Measurements from ENCODE around the gene STK24.

The STK24 gene

GRCh38 chr13:98506322-98506721 lies 70.6 kb downstream of the STK24 start:
- no peak for TF ChIP-seq CTCF (IDR thresholded peaks at IDR 0.05; ENCODE audit: insufficient read depth, low read length, poor library complexity, severe bottlenecking)
- TF ChIP-seq EZH2phosphoT487 (conservative IDR thresholded peaks at IDR 0.05; ENCODE audit: low read length) = no peak
- Histone ChIP-seq H3K9ac (ENCODE audit: low read length) (no peak overlapping the region), H3K36me3 (ENCODE audit: low read length) (no peaks in the 10 kb centered on the region), H3F3A (ENCODE audit: insufficient read depth) (no peaks in the 10 kb centered on the region), H3K9me3 (ENCODE audit: insufficient read depth, low read length) (no peaks in the 10 kb centered on the region), H3K9me2 (replicated peaks; ENCODE audit: insufficient read depth, low read length) (no peaks in the 10 kb centered on the region), H4K20me1 (ENCODE audit: low read depth, low read length) (peaks cover 13% of the 10 kb centered on the region; the same call in 1 of the 2 replicates), H2AFZ (ENCODE audit: low read depth, low read length, severe bottlenecking) (no peak overlapping the region), H3K4me2 (ENCODE audit: low read depth, low read length, poor library complexity, severe bottlenecking) (no peak overlapping the region), H3K4me3 (ENCODE audit: insufficient read depth, low read length, poor library complexity, severe bottlenecking) (no peak overlapping the region), H3K27ac (ENCODE audit: low read depth, low read length) (no peak overlapping the region), H3K79me2 (ENCODE audit: insufficient read depth, low read length) (peaks cover 53% of the 10 kb centered on the region), H3K27me3 (ENCODE audit: low read length) (no peaks in the 10 kb centered on the region)

GRCh38 chr13:98505217-98505616 lies 71.7 kb downstream of the STK24 start:
- Histone ChIP-seq H3K36me3 (ENCODE audit: low read length) (no peaks in the 10 kb centered on the region), H3K79me2 (ENCODE audit: insufficient read depth, low read length) (peaks cover 49% of the 10 kb centered on the region), H4K20me1 (ENCODE audit: low read depth, low read length) (peaks cover 3% of the 10 kb centered on the region; the same call in 1 of the 2 replicates), H3K27ac (ENCODE audit: low read depth, low read length) (no peak overlapping the region), H3K9me3 (ENCODE audit: insufficient read depth, low read length) (no peaks in the 10 kb centered on the region), H3F3A (ENCODE audit: insufficient read depth) (no peaks in the 10 kb centered on the region), H3K27me3 (ENCODE audit: low read length) (no peaks in the 10 kb centered on the region), H3K9ac (ENCODE audit: low read length) (no peak overlapping the region), H3K4me2 (ENCODE audit: low read depth, low read length, poor library complexity, severe bottlenecking) (no peak overlapping the region), H2AFZ (ENCODE audit: low read depth, low read length, severe bottlenecking) (no peak overlapping the region), H3K4me3 (ENCODE audit: insufficient read depth, low read length, poor library complexity, severe bottlenecking) (no peak overlapping the region), H3K9me2 (replicated peaks; ENCODE audit: insufficient read depth, low read length) (no peaks in the 10 kb centered on the region)
- TF ChIP-seq CTCF (IDR thresholded peaks at IDR 0.05; ENCODE audit: insufficient read depth, low read length, poor library complexity, severe bottlenecking) (no peak), EZH2phosphoT487 (conservative IDR thresholded peaks at IDR 0.05; ENCODE audit: low read length) (no peak)

- Histone ChIP-seq H3K4me3 (ENCODE audit: insufficient read depth, low read length, poor library complexity, severe bottlenecking) (no peak overlapping the region), H3K79me2 (ENCODE audit: insufficient read depth, low read length) (peaks cover 44% of the 10 kb centered on the region), H3K9me3 (ENCODE audit: insufficient read depth, low read length) (no peaks in the 10 kb centered on the region), H3K27ac (ENCODE audit: low read depth, low read length) (no peak overlapping the region), H3K36me3 (ENCODE audit: low read length) (no peaks in the 10 kb centered on the region), H3F3A (ENCODE audit: insufficient read depth) (no peaks in the 10 kb centered on the region), H3K9me2 (replicated peaks; ENCODE audit: insufficient read depth, low read length) (no peaks in the 10 kb centered on the region), H2AFZ (ENCODE audit: low read depth, low read length, severe bottlenecking) (no peak overlapping the region), H3K27me3 (ENCODE audit: low read length) (no peaks in the 10 kb centered on the region), H3K9ac (ENCODE audit: low read length) (no peak overlapping the region), H4K20me1 (ENCODE audit: low read depth, low read length) (peaks cover 3% of the 10 kb centered on the region; the same call in 1 of the 2 replicates), H3K4me2 (ENCODE audit: low read depth, low read length, poor library complexity, severe bottlenecking) (no peak overlapping the region)
- TF ChIP-seq EZH2phosphoT487 (conservative IDR thresholded peaks at IDR 0.05; ENCODE audit: low read length) (no peak), CTCF (IDR thresholded peaks at IDR 0.05; ENCODE audit: insufficient read depth, low read length, poor library complexity, severe bottlenecking) (no peak)
These were observed 72.4 kb downstream of the STK24 start for GRCh38 chr13:98504371-98504963.

Data from SU-DHL-6 (cell line).